Measurements from ENCODE around the gene GTF2E1. TPM values are rescaled to one million over a fixed set of nuclear protein-coding genes. Genes with fewer than 3 reads are reported as not detected.

Gene GTF2E1
- total and polyA plus RNA-seq, 2 donors (not counting 1 experiment from before 2014, with no cell fraction given): 11.5 to 15.7 TPM

GRCh38 chr3:120766576-120766975 lies 24.0 kb downstream of the GTF2E1 start:
- Histone ChIP-seq H3K4me2 (ENCODE audit: extremely low read depth, insufficient read depth, low read length) (no peak overlapping the region), H3K27ac (ENCODE audit: insufficient read depth, low read length) (no peak overlapping the region)

DNA sequence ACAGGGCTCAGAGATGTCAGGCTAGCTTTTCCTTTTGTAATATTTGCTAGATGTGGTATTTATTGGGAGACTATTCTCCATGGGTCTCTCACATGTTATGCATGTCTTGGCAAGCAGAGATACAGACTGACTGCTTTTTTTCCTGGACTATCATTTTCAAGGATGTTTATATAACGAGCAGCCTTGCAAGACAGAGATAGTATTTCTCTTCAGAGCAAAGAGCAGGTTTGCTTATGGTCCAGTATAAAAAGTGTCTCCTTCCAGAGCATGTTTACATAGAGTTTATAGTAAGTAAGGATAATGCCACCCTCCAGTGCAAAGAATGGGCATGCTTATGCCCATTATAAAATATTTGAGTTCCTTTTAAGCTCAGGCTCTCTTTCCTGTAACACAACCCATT lies 24.6 kb downstream of the GTF2E1 start:
- Histone ChIP-seq H3K27me3 (ENCODE audit: control insufficient read depth, insufficient read depth, low read length) (no peaks in the 10 kb centered on the region), H3K9ac (ENCODE audit: insufficient read depth, low read length) (no peak overlapping the region), H3K4me1 (ENCODE audit: control insufficient read depth, extremely low read depth, insufficient read depth, low read length) (no peaks in the 10 kb centered on the region), H3K4me2 (ENCODE audit: extremely low read depth, insufficient read depth, low read length) (no peak overlapping the region), H3K9me3 (ENCODE audit: control insufficient read depth, insufficient read depth, low read depth, low read length) (no peaks in the 10 kb centered on the region), H3K36me3 (ENCODE audit: control insufficient read depth, insufficient read depth, low read length) (no peaks in the 10 kb centered on the region), H3K79me2 (ENCODE audit: control insufficient read depth, insufficient read depth, low read length) (peaks cover 2% of the 10 kb centered on the region), H3K4me3 (replicated peaks in 1 of 4; ENCODE audit: control extremely low read depth in 1 of 4, insufficient read depth in 1 of 4, low read depth in 3 of 4, low read length in 4 of 4) (no peak overlapping the region), H4K20me1 (ENCODE audit: control insufficient read depth, extremely low read depth, insufficient read depth, low read length) (no peaks in the 10 kb centered on the region), H3K27ac (ENCODE audit: insufficient read depth, low read length) (no peak overlapping the region), H2AFZ (ENCODE audit: low read length) (no peak overlapping the region)
- no peak for TF ChIP-seq EZH2 (IDR thresholded peaks at IDR 0.05; ENCODE audit: low read length, missing control alignments)
- TF ChIP-seq, protein P1, sequence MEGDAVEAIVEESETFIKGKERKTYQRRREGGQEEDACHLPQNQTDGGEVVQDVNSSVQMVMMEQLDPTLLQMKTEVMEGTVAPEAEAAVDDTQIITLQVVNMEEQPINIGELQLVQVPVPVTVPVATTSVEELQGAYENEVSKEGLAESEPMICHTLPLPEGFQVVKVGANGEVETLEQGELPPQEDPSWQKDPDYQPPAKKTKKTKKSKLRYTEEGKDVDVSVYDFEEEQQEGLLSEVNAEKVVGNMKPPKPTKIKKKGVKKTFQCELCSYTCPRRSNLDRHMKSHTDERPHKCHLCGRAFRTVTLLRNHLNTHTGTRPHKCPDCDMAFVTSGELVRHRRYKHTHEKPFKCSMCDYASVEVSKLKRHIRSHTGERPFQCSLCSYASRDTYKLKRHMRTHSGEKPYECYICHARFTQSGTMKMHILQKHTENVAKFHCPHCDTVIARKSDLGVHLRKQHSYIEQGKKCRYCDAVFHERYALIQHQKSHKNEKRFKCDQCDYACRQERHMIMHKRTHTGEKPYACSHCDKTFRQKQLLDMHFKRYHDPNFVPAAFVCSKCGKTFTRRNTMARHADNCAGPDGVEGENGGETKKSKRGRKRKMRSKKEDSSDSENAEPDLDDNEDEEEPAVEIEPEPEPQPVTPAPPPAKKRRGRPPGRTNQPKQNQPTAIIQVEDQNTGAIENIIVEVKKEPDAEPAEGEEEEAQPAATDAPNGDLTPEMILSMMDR (conservative IDR thresholded peaks at IDR 0.05 in 1 of 2, IDR thresholded peaks at IDR 0.05 in 1 of 2; ENCODE audit: low read depth in 1 of 2, low read length in 2 of 2): no peak
- peak; percentile 15 to 36 for DNase-seq (ENCODE audit: low read depth in 2 of 2)

More at GRCh38 chr3:120766576-120766975, 24.0 kb downstream of the GTF2E1 start:
- DNase-seq (ENCODE audit: low read depth in 2 of 2): no peak
- H3K4me3 ChIP-seq (replicated peaks in 1 of 4; ENCODE audit: control extremely low read depth in 1 of 4, insufficient read depth in 1 of 4, low read depth in 3 of 4, low read length in 4 of 4): no peak overlapping the region
- no peaks in the 10 kb centered on the region for H3K9me3 ChIP-seq (ENCODE audit: control insufficient read depth, insufficient read depth, low read depth, low read length)
- TF ChIP-seq EZH2 (IDR thresholded peaks at IDR 0.05; ENCODE audit: low read length, missing control alignments): no peak
- TF ChIP-seq, protein P1 (conservative IDR thresholded peaks at IDR 0.05 in 1 of 2, IDR thresholded peaks at IDR 0.05 in 1 of 2; ENCODE audit: low read depth in 1 of 2, low read length in 2 of 2): no peak
- no peaks in the 10 kb centered on the region for H4K20me1 ChIP-seq (ENCODE audit: control insufficient read depth, extremely low read depth, insufficient read depth, low read length)
- no peaks in the 10 kb centered on the region for H3K4me1 ChIP-seq (ENCODE audit: control insufficient read depth, extremely low read depth, insufficient read depth, low read length)
- H2AFZ ChIP-seq (ENCODE audit: low read length): no peak overlapping the region
- H3K9ac ChIP-seq (ENCODE audit: insufficient read depth, low read length): no peak overlapping the region
- H3K36me3 ChIP-seq (ENCODE audit: control insufficient read depth, insufficient read depth, low read length): no peaks in the 10 kb centered on the region
- no peaks in the 10 kb centered on the region for H3K27me3 ChIP-seq (ENCODE audit: control insufficient read depth, insufficient read depth, low read length)
- peaks cover 2% of the 10 kb centered on the region for H3K79me2 ChIP-seq (ENCODE audit: control insufficient read depth, insufficient read depth, low read length)

DNA sequence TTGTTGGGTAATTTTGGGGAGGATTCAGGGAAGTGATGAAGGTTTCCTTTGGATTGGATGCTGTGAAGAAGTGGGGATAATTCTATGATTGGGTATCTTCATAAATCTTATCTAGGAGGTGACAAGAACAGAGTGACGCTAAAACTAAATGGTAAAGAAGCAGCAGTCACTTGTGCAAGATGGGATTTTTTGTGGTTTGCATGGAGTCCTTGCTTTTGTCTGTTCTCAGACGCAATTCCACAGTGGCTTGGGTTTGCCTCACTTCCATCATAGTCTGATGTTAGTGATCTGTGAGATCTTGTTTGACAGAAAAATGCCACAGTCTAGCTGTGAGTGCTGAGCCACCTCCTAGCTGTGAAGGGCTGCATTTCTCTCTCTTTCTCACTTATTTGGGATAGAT lies 26.9 kb downstream of the GTF2E1 start:
- no peaks in the 10 kb centered on the region for H3K4me1 ChIP-seq (ENCODE audit: control insufficient read depth, extremely low read depth, insufficient read depth, low read length)
- TF ChIP-seq, protein P1 (conservative IDR thresholded peaks at IDR 0.05 in 1 of 2, IDR thresholded peaks at IDR 0.05 in 1 of 2; ENCODE audit: low read depth in 1 of 2, low read length in 2 of 2): no peak
- TF ChIP-seq EZH2 (IDR thresholded peaks at IDR 0.05; ENCODE audit: low read length, missing control alignments): no peak
- H2AFZ ChIP-seq (ENCODE audit: low read length): no peak overlapping the region
- no peaks in the 10 kb centered on the region for H3K36me3 ChIP-seq (ENCODE audit: control insufficient read depth, insufficient read depth, low read length)
- no peaks in the 10 kb centered on the region for H3K9me3 ChIP-seq (ENCODE audit: control insufficient read depth, insufficient read depth, low read depth, low read length)
- no peak overlapping the region for H3K4me3 ChIP-seq (replicated peaks in 1 of 4; ENCODE audit: control extremely low read depth in 1 of 4, insufficient read depth in 1 of 4, low read depth in 3 of 4, low read length in 4 of 4)
- no peaks in the 10 kb centered on the region for H3K27me3 ChIP-seq (ENCODE audit: control insufficient read depth, insufficient read depth, low read length)
- no peak overlapping the region for H3K27ac ChIP-seq (ENCODE audit: insufficient read depth, low read length)
- peaks cover 2% of the 10 kb centered on the region for H3K79me2 ChIP-seq (ENCODE audit: control insufficient read depth, insufficient read depth, low read length)
- no peak overlapping the region for H3K9ac ChIP-seq (ENCODE audit: insufficient read depth, low read length)
- H3K4me2 ChIP-seq (ENCODE audit: extremely low read depth, insufficient read depth, low read length): no peak overlapping the region
- no peaks in the 10 kb centered on the region for H4K20me1 ChIP-seq (ENCODE audit: control insufficient read depth, extremely low read depth, insufficient read depth, low read length)
- no peak for DNase-seq (ENCODE audit: low read depth in 2 of 2)

Measured in fibroblast of lung (primary cell).